ENCODE results near the gene IQCK.

Gene IQCK

GRCh38 chr16:19848756-19849155 lies 130.7 kb downstream of the IQCK start:
- Histone ChIP-seq H3K27ac (ENCODE audit: extremely low read depth, low read depth, low read length) (no peak overlapping the region), H3K36me3 (ENCODE audit: control insufficient read depth in 2 of 2, insufficient read depth in 1 of 2, low read length in 2 of 2) (no peaks in the 10 kb centered on the region), H3K9me3 (ENCODE audit: control insufficient read depth, insufficient read depth, low read depth, low read length) (no peaks in the 10 kb centered on the region), H3K4me1 (ENCODE audit: control insufficient read depth, insufficient read depth, low read length) (no peaks in the 10 kb centered on the region), H3K4me3 (ENCODE audit: low read depth, low read length) (no peak overlapping the region)
- ChIA-PET CTCF (no interaction called here), POLR2A (no interaction called here)
- TF ChIP-seq TCF7L2 (IDR thresholded peaks at IDR 0.05; ENCODE audit: borderline replicate concordance, low read depth, low read length) (no peak), ZBTB7A (tag by site-specific recombination; IDR thresholded peaks at IDR 0.05; ENCODE audit: low read depth) (no peak), ZBTB6 (tag by site-specific recombination; IDR thresholded peaks at IDR 0.05) (no peak), ZNF837 (tag by site-specific recombination; IDR thresholded peaks at IDR 0.05) (no peak), TSHZ1 (tag by site-specific recombination; IDR thresholded peaks at IDR 0.05; ENCODE audit: borderline replicate concordance) (no peak), ZNF19 (tag by site-specific recombination; IDR thresholded peaks at IDR 0.05; ENCODE audit: low read depth) (no peak), ZNF514 (tag by site-specific recombination; IDR thresholded peaks at IDR 0.05) (no peak), ZNF747 (tag by site-specific recombination; IDR thresholded peaks at IDR 0.05) (no peak), RBAK (tag by site-specific recombination; IDR thresholded peaks at IDR 0.05) (no peak), ZNF558 (tag by site-specific recombination; IDR thresholded peaks at IDR 0.05) (no peak), ZNF776 (tag by site-specific recombination; IDR thresholded peaks at IDR 0.05; ENCODE audit: borderline replicate concordance) (no peak), ZNF24 (tag by site-specific recombination; IDR thresholded peaks at IDR 0.05) (no peak), GFI1B (tag by site-specific recombination; IDR thresholded peaks at IDR 0.05) (no peak), ZNF202 (tag by site-specific recombination; IDR thresholded peaks at IDR 0.05; ENCODE audit: borderline replicate concordance) (no peak), ZNF785 (tag by site-specific recombination; IDR thresholded peaks at IDR 0.05) (no peak), ZFP41 (tag by site-specific recombination; IDR thresholded peaks at IDR 0.05; ENCODE audit: borderline replicate concordance) (no peak), MYNN (tag by site-specific recombination; IDR thresholded peaks at IDR 0.05; ENCODE audit: borderline replicate concordance) (no peak)

- ChIA-PET POLR2A (no interaction called here), CTCF (interaction anchor here (0.7 kb wide), 1 partner anchor 37 kb away, joined by 3 read pairs; no protein-coding TSS in a partner anchor)
- H3K4me3 ChIP-seq (ENCODE audit: low read depth, low read length): no peak overlapping the region
- H3K36me3 ChIP-seq (ENCODE audit: control insufficient read depth in 2 of 2, insufficient read depth in 1 of 2, low read length in 2 of 2): no peaks in the 10 kb centered on the region
- H3K27ac ChIP-seq (ENCODE audit: extremely low read depth, low read depth, low read length): no peak overlapping the region
- no peaks in the 10 kb centered on the region for H3K9me3 ChIP-seq (ENCODE audit: control insufficient read depth, insufficient read depth, low read depth, low read length)
- TF ChIP-seq ZNF704 (tag by site-specific recombination; IDR thresholded peaks at IDR 0.05) (no peak), ZNF654 (tag by site-specific recombination; IDR thresholded peaks at IDR 0.05; ENCODE audit: low read depth) (no peak)
- no peaks in the 10 kb centered on the region for H3K4me1 ChIP-seq (ENCODE audit: control insufficient read depth, insufficient read depth, low read length)
Observed at GRCh38 chr16:19850131-19850817, 132.2 kb downstream of the IQCK start.

Measured in HEK293 (cell line).